NCI-H2227 (cell line): Measurements from ENCODE around the gene NOPCHAP1.
"Not testable (repeated sequence)": the region's sequence is repeated elsewhere in the genome, so short reads cannot be mapped to it uniquely, and the experiment has no call there.

ENCODE experiments used
- DNase-seq: peaks from one replicate; lab custom pipeline; 2025; ENCODE audit not compliant: unreplicated experiment; lab: John Stamatoyannopoulos, UW

NOPCHAP1 gene, protein sequence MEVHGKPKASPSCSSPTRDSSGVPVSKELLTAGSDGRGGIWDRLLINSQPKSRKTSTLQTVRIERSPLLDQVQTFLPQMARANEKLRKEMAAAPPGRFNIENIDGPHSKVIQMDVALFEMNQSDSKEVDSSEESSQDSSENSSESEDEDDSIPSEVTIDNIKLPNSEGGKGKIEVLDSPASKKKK

DNA sequence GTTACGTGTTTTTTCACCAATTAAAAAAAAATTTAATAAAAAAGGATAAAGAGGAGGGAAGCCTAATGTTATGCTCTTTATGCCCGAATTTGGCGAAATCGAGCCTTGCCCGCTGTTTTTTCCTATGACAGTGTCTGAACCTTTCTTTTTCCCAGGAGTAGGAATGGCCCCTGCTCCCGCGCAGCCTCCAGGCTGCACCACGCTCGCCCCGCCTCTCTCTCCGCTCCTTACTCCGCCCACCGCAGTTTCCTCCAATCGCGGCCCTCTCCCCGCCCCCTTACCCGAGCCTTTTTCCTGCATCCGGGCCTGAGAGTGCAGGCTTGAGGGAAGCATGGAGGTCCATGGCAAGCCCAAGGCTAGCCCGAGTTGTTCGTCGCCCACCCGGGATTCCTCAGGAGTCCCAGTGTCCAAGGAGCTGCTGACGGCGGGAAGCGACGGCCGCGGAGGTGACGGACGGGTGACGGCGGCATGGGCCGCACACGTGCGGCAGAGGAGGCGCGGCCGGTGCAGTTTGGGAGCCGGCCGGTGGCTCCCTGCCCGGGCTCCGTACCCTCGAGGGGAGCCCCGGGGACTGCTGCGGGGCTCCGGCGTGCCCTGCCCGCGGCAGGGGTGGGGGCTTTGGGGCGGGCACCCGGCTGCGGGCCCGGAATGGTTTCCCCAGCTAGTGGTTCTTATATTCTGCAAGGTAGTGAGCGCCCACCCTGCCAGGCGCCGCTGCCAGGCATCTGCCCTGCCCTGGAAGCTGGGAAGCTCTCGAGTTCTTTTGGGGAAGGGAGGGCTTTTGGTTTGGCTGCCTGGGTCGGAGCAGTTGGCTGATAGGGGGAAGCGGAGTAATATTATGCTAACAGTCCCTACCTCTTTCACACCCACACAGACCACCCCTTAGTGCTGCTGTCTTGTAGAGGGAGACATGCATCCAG lies at the start of gene NOPCHAP1:
Gene NOPCHAP1 (plus strand): TSS at position 295 of the 920 bp plus-strand sequence. CDS start 37 bp downstream, at position 332.
- DNase-seq, result peak; percentile 95

DNA sequence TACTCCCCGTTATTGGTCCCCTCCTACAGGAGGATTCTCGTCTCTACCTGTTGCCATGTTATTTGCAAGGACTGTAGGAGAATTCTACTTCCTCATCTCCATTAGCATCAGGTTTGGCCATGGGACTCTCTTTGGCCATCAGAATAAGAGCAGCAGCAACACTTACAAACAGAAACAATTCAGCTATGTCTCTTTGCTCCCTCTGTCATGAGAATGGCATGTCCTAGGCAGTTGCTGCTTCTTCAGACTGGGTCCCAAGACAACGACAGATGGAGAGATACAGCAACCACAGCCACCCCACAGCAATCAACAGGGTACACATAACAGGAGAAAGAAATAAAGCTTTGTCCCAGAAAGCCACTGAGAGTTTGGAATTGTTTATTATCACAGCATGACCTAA lies 47.7 kb upstream of the NOPCHAP1 start:
- DNase-seq, result no peak

DNA sequence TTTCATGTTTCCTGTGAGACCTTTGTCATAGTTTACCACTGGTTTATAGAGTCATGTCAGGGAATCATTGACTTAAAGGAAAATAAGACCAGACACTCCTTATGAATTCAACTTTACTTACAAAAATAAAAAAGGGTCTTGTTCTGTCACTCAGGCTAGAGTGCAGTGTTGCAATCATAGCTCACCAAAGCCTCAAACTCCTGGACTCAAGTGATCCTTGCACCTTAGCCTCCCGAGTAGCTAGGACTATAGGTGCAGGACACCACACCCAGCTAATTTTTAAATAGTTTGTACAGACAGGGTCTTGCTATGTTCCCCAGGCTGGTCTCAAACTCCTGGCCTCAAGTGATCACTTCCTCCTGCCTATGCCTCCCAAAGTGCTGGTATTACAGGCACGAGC lies 47.0 kb upstream of the NOPCHAP1 start:
- DNase-seq, result no peak

DNA sequence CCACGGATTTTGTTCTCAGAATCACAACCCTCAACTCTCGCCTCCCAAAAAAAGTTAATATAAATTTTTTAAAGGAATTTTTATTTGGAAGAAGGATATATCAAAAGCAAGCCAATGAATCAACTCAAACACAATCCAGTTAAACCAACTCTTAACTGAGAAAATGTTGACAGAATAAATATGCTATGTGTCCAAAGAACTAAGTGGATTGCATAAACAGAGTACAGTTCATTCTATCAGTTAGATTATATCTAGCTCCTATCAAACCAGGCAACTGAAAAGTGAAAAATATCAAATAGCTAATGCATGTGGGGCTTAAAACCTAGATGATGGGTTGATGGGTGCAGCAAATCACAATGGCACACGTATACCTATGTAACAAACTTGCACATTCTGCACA lies 44.7 kb upstream of the NOPCHAP1 start:
- DNase-seq, result no peak

DNA sequence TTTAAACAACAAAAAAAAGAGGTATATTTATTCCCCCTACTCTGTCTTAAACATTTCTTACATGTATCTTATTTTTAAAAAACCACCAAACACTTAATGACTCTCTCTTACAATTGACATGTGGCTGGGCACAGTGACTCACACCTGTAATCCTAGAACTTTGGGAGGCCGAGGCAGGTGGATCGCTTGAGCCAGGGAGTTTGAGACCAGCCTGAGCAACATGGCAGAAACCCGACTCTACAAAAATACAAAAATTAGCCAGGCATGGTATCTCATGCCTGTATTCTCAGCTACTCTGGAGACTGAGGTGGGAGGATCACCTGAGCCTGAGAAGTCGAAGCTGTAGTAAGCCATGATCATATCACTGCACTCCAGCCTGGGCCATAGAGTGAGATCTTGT lies 44.0 kb upstream of the NOPCHAP1 start:
- DNase-seq, result no peak

DNA sequence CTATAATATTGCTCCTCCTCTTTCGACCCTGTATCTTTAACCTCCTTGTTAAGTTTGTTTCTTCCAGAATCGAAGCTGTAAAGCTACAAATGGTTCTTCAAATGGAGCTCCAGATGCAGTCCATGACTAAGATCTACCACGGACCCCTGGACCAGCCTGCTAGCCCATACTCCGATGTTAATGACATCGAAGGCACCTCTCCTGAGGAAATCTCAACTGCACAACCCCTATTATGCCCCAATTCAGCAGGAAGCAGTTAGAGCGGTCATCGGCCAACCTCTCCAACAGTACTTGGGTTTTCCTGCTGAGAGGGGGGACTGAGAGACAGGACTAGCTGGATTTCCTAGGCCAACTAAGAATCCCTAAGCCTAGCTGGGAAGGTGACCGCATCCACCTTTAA lies 42.7 kb upstream of the NOPCHAP1 start:
- not testable (repeated sequence) for DNase-seq

DNA sequence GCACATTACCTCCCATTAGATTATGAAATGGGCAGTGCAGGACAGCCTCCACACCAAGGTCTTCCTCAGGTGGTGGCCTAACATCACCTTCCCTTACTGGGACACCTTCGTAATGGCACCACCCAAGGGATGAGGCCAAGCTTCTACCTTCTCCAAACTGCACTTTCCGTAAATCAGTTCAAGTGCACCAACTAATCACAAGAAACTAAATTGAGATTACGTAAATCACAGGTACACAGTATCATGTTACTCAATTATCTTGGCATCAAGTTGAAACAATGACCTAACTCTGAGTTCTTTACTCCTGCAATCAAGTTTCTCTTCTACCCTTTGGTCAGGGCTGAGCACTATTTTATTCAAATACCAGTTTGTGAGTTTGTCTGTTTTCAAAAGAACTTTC lies 41.9 kb upstream of the NOPCHAP1 start:
- no peak for DNase-seq

DNA sequence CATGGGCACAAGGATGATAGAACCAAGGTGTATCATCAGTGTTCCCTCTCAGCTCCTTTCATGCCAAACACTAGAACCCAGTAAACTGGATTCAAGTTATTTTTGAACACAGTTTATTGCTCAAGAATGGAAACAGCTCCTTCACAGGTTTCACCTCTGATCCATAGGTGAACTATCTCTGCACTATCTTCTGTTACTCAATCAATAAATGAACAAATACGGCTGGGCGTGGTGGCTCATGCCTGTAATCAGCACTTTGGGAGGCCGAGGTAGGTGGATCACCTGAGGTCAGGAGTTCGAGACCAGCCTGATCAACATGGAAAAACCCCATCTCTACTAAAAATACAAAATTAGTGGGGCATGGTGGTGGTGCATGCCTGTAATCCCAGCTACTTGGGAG lies 37.4 kb upstream of the NOPCHAP1 start:
- DNase-seq, result not testable (repeated sequence)

DNA sequence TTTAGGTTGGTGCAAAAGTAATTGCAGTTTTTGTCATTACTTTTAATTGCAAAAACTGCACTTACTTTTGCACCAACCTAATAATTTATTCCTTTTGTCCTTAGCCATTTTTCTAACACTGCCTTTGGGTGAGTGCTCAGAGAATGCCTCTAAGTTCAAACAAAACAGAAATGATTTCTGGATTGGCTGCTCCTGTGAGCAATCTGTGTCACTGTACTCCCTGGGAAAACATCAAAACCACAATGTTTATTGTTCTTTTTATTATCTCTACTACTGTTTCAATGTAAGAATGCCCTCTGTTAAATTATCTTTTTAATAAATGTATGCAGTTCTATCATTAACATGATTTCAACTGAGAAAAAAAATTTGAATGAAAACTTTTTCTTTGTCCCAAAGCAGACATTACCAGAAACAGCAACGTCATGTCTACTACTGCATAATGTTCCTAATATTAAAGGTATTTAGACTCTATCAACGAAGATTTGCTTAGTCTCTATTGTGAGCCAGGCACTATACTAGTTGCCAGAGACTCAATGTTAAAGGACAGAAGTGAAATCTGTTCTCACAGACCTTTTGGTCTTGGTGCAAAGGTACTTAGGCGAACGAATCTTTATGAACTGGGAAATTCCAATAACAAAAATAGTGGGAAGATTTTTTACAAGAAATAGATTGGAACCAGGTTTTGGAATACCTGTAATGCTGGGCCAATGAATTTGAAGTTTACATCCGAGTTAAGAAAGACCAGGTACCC lies 34.2 kb upstream of the NOPCHAP1 start:
- no peak for DNase-seq

DNA sequence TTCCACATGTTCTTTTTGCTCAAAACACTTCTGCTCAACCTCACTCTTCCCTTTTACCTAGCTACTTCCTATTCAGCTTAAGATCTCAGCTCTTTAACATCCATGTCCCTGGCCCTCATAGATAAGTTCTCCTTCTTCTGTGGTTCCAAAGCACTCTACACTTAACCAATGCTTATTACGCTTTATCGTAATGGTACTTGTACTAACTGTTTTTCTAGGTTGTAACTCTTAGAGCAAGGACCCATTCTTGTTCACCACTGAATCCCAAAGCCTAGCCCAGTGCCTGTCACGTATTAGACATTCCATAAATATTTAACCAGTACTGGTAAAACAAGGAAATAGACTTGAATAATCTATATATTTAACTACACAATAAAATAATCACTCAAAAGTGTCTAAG lies 33.3 kb upstream of the NOPCHAP1 start:
- DNase-seq, result no peak

DNA sequence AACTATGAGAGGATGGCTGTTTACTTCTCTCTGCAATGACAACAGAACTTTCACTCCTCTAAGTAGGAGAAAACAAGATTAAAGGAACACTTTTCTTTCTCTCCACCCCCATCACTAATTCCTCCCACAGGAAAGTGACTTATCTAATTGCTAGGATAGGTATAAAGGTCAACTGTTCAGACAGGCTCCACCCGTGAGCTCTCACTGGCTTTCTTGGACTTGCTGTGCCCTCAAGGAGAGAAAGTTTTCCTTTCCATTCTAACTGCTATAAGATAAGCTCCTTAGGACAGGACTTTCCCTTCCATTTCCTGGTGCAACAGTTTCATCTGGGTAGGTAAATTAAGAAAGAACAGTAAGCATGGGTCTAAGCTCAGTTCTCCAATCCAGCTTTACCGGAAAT lies 32.8 kb upstream of the NOPCHAP1 start:
- DNase-seq, result no peak

DNA sequence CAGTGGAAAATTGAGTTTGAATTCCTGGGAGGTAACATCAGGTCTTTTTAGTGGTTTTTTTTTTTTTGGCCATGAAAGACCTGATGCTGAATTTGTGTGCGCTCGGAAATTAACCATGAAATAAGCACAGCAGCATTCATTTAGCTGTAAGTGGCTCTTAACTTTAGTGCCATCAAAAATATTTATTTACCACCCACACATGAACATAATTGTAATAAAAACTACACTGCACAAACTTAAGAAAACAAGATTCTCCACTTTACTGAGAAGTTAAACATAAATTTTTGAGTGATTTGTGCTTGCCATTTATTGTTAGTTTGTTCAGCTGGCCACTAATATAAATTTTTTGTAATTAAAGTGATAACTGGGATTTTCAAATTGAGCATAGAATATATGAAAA lies 30.4 kb upstream of the NOPCHAP1 start:
- no peak for DNase-seq

DNA sequence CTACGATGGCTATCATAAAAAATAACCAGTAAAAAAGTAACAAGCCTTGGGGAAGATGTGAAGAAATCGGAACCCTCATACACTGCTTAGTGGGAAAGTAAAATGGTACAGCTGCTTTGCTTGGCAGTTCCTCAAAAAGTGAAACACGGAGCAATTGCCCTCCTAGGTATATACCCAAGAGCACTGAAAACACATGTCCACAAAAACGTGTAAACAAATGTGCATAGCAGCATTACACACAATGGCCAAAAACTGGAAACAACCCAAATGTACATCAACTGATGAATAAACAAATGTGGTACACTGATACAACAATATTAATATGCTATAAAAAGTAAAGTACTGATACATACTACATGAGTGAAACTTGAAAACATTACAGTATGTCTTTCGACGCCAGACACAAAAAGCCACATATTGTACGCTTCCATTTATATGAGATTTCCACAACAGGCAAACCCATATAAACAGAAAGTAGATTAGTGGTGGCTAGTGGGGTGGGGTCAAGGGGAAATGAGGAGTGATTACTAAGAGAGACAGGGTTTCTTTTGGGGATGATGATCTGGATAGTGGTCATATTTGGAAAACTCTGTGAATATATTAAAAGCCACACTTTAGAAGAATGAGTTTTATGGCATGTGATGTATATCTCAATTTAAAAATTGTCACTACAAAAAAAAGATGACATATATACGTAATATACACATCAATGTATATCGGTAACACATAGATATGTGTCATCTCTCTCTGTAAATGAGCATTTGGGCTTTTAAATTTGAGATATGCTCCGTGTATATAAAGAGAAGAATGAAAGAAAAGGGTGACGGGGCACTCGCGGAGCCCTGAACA lies 29.0 kb upstream of the NOPCHAP1 start:
- no peak for DNase-seq

DNA sequence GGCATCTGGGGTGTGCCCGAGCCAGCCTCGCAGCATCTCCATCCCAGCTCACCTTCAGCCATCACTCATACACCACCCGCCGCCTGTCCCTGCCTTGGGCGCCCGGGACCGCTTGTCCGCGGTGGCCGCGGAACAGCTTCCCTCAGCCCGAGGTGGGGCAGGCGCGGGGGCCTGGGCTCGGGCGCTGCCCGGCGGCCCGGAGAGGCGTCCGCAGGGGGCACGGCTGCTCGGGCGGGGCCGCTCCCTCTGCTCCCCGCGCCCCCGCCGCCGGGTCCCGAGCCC lies 28.5 kb upstream of the NOPCHAP1 start:
- no peak for DNase-seq

DNA sequence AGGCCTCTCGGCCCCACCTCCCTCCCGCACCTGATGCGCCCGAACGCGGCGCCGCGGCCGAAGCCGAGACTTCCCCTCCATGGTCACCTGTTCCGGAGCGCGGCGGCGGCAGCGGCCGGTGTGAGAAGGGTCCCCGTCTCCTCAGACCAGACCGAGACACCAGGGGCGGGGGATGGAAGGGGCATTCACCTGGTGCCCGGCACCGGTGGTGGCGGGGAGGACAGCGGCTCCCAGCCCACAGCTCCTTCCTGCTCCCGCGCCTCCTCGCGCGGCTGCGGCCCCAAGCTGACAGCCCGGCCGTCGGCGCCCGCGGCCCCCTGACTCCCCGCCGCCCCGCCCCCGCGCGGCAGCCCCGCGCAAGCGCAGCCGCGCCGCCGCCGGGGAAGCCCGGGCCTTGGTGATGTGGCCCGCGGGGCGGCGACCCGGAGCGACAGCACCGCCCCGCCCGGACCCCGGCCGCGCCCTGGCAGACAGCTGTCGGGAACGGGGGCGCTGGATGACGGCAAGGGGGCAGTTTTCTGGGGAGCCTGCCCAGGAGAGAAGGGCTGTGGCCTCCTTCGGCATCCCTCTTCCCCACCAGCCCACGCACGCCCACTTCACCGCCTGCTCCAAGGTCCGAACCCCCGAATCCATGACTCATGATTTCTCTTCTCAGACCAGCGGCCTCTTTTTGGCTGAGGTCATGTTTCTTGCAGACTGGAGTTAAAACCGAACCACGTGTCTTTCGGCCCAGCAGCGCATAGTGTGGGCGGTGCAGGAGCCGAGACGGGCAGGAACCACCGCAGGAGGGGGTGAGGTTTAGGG lies 27.9 kb upstream of the NOPCHAP1 start, which contains the start of gene SLC41A2:
Gene SLC41A2 (minus strand): TSS at position 290 of the 804 bp plus-strand sequence. CDS start 29,763 bp downstream, outside the sequence.
- peak; percentile 82 for DNase-seq

DNA sequence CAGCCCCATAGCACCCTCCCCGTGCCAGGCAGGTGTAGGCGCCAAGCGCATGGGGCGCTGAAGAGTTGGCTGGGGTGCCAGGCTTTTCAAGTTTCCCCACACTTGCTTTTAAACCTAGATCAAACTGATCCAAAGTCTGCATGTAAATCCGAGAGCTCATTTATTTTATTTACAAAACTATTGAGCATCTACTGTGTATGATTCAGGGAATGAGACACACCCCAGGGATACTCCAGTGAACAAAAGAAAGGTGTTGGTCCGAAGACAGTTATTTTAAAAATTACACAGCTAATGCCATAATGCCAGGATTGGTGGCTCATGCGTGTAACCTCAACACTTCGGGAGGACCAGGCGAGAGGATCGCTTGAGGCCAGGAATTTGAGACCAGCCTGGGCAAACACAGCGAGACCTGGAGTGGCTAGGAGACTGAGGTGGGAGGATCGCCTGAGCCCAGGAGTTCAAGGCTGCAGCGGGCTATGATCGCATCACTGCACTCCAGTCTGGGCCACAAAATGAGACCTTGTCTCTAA lies 27.2 kb upstream of the NOPCHAP1 start:
- DNase-seq, result no peak

DNA sequence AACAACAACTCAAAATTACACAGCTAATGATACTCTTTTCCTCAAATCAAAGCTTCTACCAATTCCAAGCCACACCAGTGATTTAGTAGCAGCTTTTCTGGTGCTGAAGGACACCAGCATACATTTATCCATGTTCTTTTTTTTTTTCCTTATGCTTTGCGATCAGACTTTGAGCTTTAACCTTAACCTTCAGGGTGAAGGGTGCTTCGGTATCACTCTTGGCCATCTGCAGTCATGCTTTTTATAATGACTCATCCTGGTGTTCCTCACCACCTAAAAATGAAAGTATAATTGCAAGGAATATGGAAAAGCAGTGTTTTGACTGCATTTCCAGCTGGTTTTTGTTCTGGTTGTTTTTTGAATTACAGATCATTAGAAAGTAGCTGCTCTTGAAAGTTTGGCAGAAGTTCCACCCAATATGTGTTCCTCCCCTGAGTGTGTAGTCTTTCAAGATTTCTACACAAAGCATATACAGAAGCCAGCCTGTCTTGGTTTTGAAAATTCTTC lies 26.7 kb upstream of the NOPCHAP1 start:
- no peak for DNase-seq

DNA sequence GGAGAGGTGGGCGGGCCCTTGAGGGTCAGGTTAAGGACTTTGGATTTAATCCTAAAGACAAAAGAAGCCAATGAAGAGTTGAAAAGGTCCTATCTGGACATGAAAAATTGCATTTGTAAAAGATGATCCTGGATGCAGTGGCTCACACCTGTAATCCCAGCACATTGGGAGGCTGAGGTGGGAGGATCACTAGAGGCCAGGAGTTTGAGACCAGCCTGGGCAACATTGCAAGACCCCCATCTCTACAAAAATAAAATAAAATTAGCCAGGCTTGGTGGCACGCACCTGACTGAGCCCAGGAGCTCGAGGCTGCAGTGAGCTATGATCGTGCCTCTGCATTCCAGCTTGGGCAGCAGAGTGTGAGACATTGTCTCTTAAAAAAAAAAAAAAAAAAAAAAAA lies 25.7 kb upstream of the NOPCHAP1 start:
- DNase-seq, result no peak

DNA sequence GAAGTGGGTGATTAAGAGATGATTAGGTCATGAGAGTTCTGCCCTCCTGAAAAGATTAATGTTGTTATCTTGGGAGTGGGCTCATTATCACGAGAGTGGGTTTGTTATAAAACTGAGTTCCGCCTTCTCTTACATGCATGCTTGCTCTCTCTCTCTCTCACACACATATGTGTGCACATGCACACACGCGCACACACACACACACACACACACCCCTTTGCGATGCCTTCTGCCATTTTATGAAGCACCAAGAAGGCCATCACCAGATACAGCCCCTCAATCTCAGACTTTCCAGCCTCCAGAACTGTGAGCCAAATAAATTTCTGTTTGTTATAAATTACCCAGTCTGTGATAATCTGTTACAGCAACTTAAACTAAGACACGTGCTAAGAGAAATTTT lies 22.4 kb upstream of the NOPCHAP1 start:
- peak; percentile 52 for DNase-seq
